HL-60 (cell line): ENCODE measurements around the gene VPS37D.

ENCODE experiments used
- SPI1 ChIP-seq: IDR thresholded peaks from 2 replicates; pipeline ENCODE4 v1.6.1; 2012; ENCODE audit warnings: low read depth, mild to moderate bottlenecking, borderline replicate concordance
- TF ChIP-seq, protein P1 (sequence below): IDR thresholded peaks from one replicate; pipeline ENCODE4 v1.5.1; 2011; ENCODE audit warnings: low read length, control low read depth, inconsistent platforms; ENCODE audit not compliant: insufficient read depth

DNA sequence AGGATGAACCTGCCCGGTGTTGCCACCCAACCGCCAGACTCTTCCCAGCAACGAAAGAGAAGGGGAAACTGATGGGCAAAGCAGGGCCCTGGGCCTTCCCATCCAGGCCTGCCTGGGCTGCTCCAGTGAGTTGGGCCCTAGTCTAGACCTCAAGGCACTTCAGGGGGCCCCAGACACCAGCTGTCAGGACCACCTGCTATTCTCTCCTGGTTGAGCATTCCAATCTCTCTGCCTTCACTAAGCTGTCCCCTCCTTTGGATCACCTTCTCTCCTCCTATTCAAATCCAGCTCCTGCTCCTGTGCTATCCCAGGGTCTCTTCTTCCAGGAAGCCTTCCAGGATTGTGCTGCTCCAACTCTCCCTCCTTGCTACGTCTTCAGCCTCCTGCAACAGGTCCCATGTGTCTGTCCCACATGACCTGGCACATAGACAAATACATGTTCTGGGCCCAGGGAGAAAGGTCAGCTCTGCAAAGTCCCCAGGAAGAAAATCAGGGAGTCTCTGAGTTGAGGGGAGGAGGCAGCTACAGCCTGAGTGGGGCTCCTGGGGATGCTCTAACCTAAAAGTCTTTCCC lies 48.8 kb downstream of the VPS37D start:
- no peak for TF ChIP-seq SPI1
- TF ChIP-seq, protein P1, sequence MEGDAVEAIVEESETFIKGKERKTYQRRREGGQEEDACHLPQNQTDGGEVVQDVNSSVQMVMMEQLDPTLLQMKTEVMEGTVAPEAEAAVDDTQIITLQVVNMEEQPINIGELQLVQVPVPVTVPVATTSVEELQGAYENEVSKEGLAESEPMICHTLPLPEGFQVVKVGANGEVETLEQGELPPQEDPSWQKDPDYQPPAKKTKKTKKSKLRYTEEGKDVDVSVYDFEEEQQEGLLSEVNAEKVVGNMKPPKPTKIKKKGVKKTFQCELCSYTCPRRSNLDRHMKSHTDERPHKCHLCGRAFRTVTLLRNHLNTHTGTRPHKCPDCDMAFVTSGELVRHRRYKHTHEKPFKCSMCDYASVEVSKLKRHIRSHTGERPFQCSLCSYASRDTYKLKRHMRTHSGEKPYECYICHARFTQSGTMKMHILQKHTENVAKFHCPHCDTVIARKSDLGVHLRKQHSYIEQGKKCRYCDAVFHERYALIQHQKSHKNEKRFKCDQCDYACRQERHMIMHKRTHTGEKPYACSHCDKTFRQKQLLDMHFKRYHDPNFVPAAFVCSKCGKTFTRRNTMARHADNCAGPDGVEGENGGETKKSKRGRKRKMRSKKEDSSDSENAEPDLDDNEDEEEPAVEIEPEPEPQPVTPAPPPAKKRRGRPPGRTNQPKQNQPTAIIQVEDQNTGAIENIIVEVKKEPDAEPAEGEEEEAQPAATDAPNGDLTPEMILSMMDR = no peak
